Activated T-cell treated with anti-CD3 and anti-CD28 coated beads, Interleukin-2, amount 50 U/mL, for 48 hours (primary cell): ENCODE measurements around the gene MAP2K5.
A peak's percentile ranks its signal among the peaks of the same experiment; 100 is the strongest.

Experiments
- DNase-seq, 2 experiments: peaks; one replicate each; pipeline ENCODE4 v3.0.0-alpha.2; 2020

The MAP2K5 gene

GRCh38 chr15:67542420-67543347 lies at the start of gene MAP2K5:
MAP2K5 (plus strand) TSS chr15:67542703; CDS start chr15:67543336, 633 bp downstream.
- DNase-seq, result peak; percentile 90 to 91

- no peak for DNase-seq
These were observed 46.9 kb upstream of the MAP2K5 start for GRCh38 chr15:67495585-67495984.

GRCh38 chr15:67501177-67501835 lies 41.2 kb upstream of the MAP2K5 start:
- DNase-seq, result no peak

GRCh38 chr15:67501836-67502461 lies 40.6 kb upstream of the MAP2K5 start:
- no peak for DNase-seq

- DNase-seq, result no peak
These were observed 38.4 kb upstream of the MAP2K5 start for GRCh38 chr15:67504056-67504455.

GRCh38 chr15:67504796-67505195 lies 37.7 kb upstream of the MAP2K5 start:
- DNase-seq, result no peak

GRCh38 chr15:67505675-67506572 lies 36.6 kb upstream of the MAP2K5 start:
- no peak for DNase-seq

- DNase-seq, result no peak
These were observed 35.4 kb upstream of the MAP2K5 start for GRCh38 chr15:67506775-67507747.

GRCh38 chr15:67508407-67508806 lies 34.1 kb upstream of the MAP2K5 start:
- no peak for DNase-seq

GRCh38 chr15:67509918-67510317 lies 32.6 kb upstream of the MAP2K5 start:
- no peak for DNase-seq

GRCh38 chr15:67510597-67511190 lies 31.8 kb upstream of the MAP2K5 start:
- DNase-seq, result no peak

- no peak for DNase-seq
These were observed 30.9 kb upstream of the MAP2K5 start for GRCh38 chr15:67511606-67512005.

- no peak for DNase-seq
These were observed 30.4 kb upstream of the MAP2K5 start for GRCh38 chr15:67512140-67512539.

- DNase-seq, result no peak
These were observed 29.4 kb upstream of the MAP2K5 start for GRCh38 chr15:67512933-67513714.

GRCh38 chr15:67515090-67515489 lies 27.4 kb upstream of the MAP2K5 start:
- DNase-seq, result no peak

GRCh38 chr15:67515557-67515956 lies 26.9 kb upstream of the MAP2K5 start:
- no peak for DNase-seq

GRCh38 chr15:67520321-67521028 lies 22.0 kb upstream of the MAP2K5 start:
- DNase-seq, result no peak

- DNase-seq, result peak; percentile 88 to 90
These were observed 21.3 kb upstream of the MAP2K5 start, which contains the start of gene C15orf61 for GRCh38 chr15:67521029-67521782. C15orf61 (plus strand) TSS chr15:67521131; CDS start chr15:67521249, 118 bp downstream.
